ENCODE data around the gene IFIH1.

DNA sequence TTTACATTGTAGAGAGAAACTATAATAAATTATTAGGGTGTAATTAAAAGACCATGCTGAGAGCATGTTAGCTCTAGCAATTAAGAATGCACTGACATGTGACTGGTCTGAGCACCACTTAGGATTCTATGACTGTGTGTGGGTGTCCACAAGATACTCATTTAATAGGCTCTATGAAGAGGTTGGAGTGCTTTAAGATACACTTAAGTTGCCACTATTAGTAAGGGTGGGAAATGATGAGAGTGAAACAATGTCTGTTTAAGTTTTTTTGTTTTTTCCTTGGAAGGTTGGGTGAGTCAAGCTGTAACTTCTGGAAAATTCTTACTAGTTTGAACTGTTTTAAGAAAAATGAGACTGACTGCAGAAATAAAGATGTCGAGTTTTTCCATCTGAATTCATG, 73.4 kb downstream of the IFIH1 start:
- no peak for TF ChIP-seq EZH2phosphoT487 (IDR thresholded peaks at IDR 0.05; ENCODE audit: borderline replicate concordance, low read length)
- TF ChIP-seq, protein P1, sequence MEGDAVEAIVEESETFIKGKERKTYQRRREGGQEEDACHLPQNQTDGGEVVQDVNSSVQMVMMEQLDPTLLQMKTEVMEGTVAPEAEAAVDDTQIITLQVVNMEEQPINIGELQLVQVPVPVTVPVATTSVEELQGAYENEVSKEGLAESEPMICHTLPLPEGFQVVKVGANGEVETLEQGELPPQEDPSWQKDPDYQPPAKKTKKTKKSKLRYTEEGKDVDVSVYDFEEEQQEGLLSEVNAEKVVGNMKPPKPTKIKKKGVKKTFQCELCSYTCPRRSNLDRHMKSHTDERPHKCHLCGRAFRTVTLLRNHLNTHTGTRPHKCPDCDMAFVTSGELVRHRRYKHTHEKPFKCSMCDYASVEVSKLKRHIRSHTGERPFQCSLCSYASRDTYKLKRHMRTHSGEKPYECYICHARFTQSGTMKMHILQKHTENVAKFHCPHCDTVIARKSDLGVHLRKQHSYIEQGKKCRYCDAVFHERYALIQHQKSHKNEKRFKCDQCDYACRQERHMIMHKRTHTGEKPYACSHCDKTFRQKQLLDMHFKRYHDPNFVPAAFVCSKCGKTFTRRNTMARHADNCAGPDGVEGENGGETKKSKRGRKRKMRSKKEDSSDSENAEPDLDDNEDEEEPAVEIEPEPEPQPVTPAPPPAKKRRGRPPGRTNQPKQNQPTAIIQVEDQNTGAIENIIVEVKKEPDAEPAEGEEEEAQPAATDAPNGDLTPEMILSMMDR (conservative IDR thresholded peaks at IDR 0.05; ENCODE audit: low read depth, low read length): no peak
